ENCODE data around the gene UBTF. TPM values are rescaled to one million over a fixed set of nuclear protein-coding genes. Genes with fewer than 3 reads are reported as not detected.

Gene UBTF
- polyA plus RNA-seq, 2 of the 4 experiments (the other 2 are of a cell fraction), result 39.8 to 76.2 TPM

DNA sequence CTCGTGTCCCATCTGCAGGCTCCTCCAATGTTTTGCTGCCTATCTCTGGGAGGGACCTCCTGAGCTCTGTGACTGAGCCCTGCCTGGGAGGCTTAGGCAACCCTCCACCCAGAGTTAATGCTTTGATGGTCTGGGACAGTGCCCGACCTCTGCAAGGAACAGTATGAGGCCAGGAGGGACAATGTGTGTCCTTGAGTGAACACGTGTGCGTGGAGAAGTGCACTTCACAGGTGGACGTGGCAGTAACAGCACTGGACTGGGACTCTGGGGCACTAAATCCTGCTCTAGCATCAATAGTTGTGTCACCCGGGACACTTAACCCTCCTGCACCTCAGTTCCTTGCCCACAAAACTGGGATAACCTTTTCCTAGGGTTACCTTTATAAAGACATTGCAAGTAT, 4.6 kb downstream of the UBTF start:
- H3K9me3 ChIP-seq, result no peaks in the 10 kb centered on the region
- POLR2A ChIA-PET, result no interaction called here
- no peak overlapping the region for H3K4me2 ChIP-seq
- CTCF ChIA-PET, result interaction anchor here (1.0 to 10.7 kb wide), 8 partner anchors 9 to 136 kb away, joined by 3 to 246 read pairs (median 8); partner anchors contain the start of gene GRN
- peaks cover 20% of the 10 kb centered on the region for H3K4me1 ChIP-seq
- no peak for TF ChIP-seq TP53 (CRISPR knock-in tag; IDR thresholded peaks at IDR 0.05)
- TF ChIP-seq HOXB13 (CRISPR knock-in tag; IDR thresholded peaks at IDR 0.05; ENCODE audit: low read depth), result no peak
- TF ChIP-seq BHLHE40 (IDR thresholded peaks at IDR 0.05; ENCODE audit: low read depth, low read length), result no peak
- TF ChIP-seq ESRRA (IDR thresholded peaks at IDR 0.05; ENCODE audit: borderline replicate concordance, low read length), result no peak
- TF ChIP-seq, protein P1, sequence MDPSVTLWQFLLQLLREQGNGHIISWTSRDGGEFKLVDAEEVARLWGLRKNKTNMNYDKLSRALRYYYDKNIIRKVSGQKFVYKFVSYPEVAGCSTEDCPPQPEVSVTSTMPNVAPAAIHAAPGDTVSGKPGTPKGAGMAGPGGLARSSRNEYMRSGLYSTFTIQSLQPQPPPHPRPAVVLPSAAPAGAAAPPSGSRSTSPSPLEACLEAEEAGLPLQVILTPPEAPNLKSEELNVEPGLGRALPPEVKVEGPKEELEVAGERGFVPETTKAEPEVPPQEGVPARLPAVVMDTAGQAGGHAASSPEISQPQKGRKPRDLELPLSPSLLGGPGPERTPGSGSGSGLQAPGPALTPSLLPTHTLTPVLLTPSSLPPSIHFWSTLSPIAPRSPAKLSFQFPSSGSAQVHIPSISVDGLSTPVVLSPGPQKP (IDR thresholded peaks at IDR 0.05; ENCODE audit: low read depth, low read length), result no peak
- no peak for TF ChIP-seq EP300 (IDR thresholded peaks at IDR 0.05)
- no peak for TF ChIP-seq NPAS2 (CRISPR knock-in tag; IDR thresholded peaks at IDR 0.05; ENCODE audit: borderline replicate concordance)
- TF ChIP-seq EHF (CRISPR knock-in tag; IDR thresholded peaks at IDR 0.05), result no peak
- ATAC-seq, result no peak
- no peak overlapping the region for H3K4me3 ChIP-seq
- no peak for FAIRE-seq
- no peak overlapping the region for H3K27ac ChIP-seq
- DNase-seq (ENCODE audit: low read depth in 1 of 2, low spot score in 1 of 2), result no peak
- WGBS (ENCODE audit: missing lambda C conversion rate), result 95% methylated on average over 6 of the region's 6 CpGs

DNA sequence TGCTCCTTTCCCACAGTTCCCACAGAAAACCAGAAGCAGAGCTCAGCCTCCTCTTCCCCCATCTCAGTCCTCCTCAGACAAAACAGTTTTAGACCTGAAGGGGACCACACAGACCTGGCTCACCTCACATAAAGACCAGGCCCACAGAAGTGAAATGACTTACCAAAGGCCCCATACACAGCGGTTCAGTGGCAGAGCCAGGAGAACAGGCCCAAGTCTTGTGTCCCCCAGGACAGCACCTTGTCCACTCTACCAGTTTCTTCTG, 5.3 kb downstream of the UBTF start:
- WGBS (ENCODE audit: missing lambda C conversion rate), result 85% methylated on average over 1 of the region's 1 CpG
- ChIA-PET CTCF (interaction anchor here (0.5 to 10.7 kb wide), 14 partner anchors 11 to 148 kb away, joined by 3 to 246 read pairs (median 6); partner anchors contain the start of genes GRN and SLC25A39), POLR2A (interaction anchor here (1.0 kb wide), 1 partner anchor 117 kb away, joined by 3 read pairs; no protein-coding TSS in a partner anchor)
- Histone ChIP-seq H3K4me1 (peaks cover 27% of the 10 kb centered on the region), H3K27ac (no peak overlapping the region), H3K4me3 (no peak overlapping the region), H3K9me3 (no peaks in the 10 kb centered on the region), H3K4me2 (no peak overlapping the region)
- TF ChIP-seq KDM5A (IDR thresholded peaks at IDR 0.05) (no peak), JUNB (IDR thresholded peaks at IDR 0.05) (no peak), MAZ (IDR thresholded peaks at IDR 0.05; ENCODE audit: borderline replicate concordance, low read depth, low read length) (no peak), HOXB13 (CRISPR knock-in tag; IDR thresholded peaks at IDR 0.05; ENCODE audit: low read depth) (no peak), SREBF2 (IDR thresholded peaks at IDR 0.05) (no peak), MYC (IDR thresholded peaks at IDR 0.05; ENCODE audit: borderline replicate concordance, low read length) (no peak), RAD21 (conservative IDR thresholded peaks at IDR 0.05 in 1 of 2, IDR thresholded peaks at IDR 0.05 in 1 of 2) (no peak), FOSB (CRISPR knock-in tag; IDR thresholded peaks at IDR 0.05) (no peak), EHF (CRISPR knock-in tag; IDR thresholded peaks at IDR 0.05) (no peak), NR3C1 (IDR thresholded peaks at IDR 0.05) (no peak)
- TF ChIP-seq, protein P2, sequence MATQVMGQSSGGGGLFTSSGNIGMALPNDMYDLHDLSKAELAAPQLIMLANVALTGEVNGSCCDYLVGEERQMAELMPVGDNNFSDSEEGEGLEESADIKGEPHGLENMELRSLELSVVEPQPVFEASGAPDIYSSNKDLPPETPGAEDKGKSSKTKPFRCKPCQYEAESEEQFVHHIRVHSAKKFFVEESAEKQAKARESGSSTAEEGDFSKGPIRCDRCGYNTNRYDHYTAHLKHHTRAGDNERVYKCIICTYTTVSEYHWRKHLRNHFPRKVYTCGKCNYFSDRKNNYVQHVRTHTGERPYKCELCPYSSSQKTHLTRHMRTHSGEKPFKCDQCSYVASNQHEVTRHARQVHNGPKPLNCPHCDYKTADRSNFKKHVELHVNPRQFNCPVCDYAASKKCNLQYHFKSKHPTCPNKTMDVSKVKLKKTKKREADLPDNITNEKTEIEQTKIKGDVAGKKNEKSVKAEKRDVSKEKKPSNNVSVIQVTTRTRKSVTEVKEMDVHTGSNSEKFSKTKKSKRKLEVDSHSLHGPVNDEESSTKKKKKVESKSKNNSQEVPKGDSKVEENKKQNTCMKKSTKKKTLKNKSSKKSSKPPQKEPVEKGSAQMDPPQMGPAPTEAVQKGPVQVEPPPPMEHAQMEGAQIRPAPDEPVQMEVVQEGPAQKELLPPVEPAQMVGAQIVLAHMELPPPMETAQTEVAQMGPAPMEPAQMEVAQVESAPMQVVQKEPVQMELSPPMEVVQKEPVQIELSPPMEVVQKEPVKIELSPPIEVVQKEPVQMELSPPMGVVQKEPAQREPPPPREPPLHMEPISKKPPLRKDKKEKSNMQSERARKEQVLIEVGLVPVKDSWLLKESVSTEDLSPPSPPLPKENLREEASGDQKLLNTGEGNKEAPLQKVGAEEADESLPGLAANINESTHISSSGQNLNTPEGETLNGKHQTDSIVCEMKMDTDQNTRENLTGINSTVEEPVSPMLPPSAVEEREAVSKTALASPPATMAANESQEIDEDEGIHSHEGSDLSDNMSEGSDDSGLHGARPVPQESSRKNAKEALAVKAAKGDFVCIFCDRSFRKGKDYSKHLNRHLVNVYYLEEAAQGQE (IDR thresholded peaks at IDR 0.05), result no peak
- DNase-seq (ENCODE audit: low read depth in 1 of 2, low spot score in 1 of 2) (no peak), FAIRE-seq (no peak), ATAC-seq (no peak)

DNA sequence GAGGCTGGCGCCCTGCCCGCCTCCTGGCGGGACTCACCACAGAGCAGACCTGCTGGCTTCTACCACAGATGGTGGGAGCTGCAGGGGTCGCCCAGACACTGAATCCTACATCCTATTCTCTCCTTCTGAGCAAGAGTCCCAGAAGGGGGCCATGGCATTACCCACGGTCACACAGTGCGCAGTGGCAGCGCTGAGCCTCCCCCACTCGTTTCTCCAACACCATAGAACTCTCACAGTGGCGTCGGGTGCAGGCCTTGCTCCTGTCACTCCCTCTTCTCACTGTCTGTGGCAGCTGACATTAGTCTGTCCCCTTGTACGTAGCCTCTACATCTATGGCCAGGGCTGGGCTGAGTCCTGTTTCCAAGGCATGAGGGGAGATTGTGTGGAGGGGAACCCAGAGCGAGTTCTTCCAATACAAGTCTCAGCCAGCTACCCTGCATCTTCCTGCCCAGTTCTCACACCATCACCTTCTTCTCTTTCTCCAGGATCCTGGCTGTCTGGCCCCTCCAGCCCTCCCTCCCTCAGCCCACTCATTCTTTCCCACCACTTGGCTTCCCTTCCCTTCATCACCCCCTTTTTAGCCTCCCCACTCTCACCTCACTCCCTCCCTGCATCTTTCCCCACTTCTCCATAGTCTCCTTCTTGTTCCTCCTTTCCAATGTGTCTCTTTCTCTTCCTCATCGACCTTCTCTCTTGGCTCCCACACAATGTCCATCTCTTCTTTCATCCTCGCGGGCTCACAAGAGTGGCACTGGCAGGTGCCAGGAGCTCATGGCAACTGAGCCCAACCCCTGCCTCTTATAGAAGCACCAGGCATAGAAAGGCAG, 5.9 kb downstream of the UBTF start:
- DNase-seq (ENCODE audit: low read depth in 1 of 2, low spot score in 1 of 2), result no peak
- ATAC-seq, result no peak
- WGBS (ENCODE audit: missing lambda C conversion rate), result 91% methylated on average over 14 of the region's 15 CpGs
- no peak overlapping the region for H3K4me2 ChIP-seq
- no peak overlapping the region for H3K27ac ChIP-seq
- POLR2A ChIA-PET, result interaction anchor here (1.0 kb wide), 2 partner anchors 15 to 118 kb away, joined by 3 to 6 read pairs; no protein-coding TSS in a partner anchor
- CTCF ChIA-PET, result interaction anchor here (0.5 to 10.7 kb wide), 16 partner anchors 8 to 149 kb away, joined by 3 to 246 read pairs (median 6); partner anchors contain the start of genes GRN and SLC25A39
- TF ChIP-seq POLR2A (IDR thresholded peaks at IDR 0.05; ENCODE audit: low read length), result no peak
- TF ChIP-seq, protein P3, sequence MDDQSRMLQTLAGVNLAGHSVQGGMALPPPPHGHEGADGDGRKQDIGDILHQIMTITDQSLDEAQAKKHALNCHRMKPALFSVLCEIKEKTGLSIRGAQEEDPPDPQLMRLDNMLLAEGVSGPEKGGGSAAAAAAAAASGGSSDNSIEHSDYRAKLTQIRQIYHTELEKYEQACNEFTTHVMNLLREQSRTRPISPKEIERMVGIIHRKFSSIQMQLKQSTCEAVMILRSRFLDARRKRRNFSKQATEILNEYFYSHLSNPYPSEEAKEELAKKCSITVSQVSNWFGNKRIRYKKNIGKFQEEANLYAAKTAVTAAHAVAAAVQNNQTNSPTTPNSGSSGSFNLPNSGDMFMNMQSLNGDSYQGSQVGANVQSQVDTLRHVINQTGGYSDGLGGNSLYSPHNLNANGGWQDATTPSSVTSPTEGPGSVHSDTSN (IDR thresholded peaks at IDR 0.05), result 0 out of 2 replicates have a peak, but pooled peaks have one; percentile 51
- no peak for FAIRE-seq
- H3K4me3 ChIP-seq, result no peak overlapping the region
- H3K4me1 ChIP-seq, result peaks cover 32% of the 10 kb centered on the region
- no peaks in the 10 kb centered on the region for H3K9me3 ChIP-seq
